Choroid plexus epithelial cell (primary cell): ENCODE measurements around the gene ARL8A.
A peak's percentile ranks its signal among the peaks of the same experiment; 100 is the strongest.
"Not testable (repeated sequence)": the region's sequence is repeated elsewhere in the genome, so short reads cannot be mapped to it uniquely, and the experiment has no call there.

Experiments
- DNase-seq: peaks from one replicate; pipeline ENCODE4 v3.0.0-alpha.2; 2010; ENCODE audit warnings: low read depth
- H3K4me3 ChIP-seq: 2 replicates; pipeline ENCODE4 v1.5.1; 2011; ENCODE audit warnings: low read depth, mild to moderate bottlenecking, control low read depth, low read length, moderate library complexity
- CTCF ChIP-seq: conservative IDR thresholded peaks from 2 replicates; pipeline ENCODE4 v1.5.1; 2011; ENCODE audit warnings: low read depth, mild to moderate bottlenecking, control low read depth, inconsistent platforms, low read length, moderate library complexity

ARL8A gene

GRCh38 chr1:202144402-202145067 is at the start of gene ARL8A:
Gene ARL8A (minus strand): TSS chr1:202144737. CDS start chr1:202144572, 165 bp downstream.
- no peak for TF ChIP-seq CTCF
- H3K4me3 ChIP-seq = peak within 1 kb of the TSS; percentile 82
- DNase-seq = no peak

GRCh38 chr1:202194328-202194648 is 49.8 kb upstream of the ARL8A start:
- TF ChIP-seq CTCF = no peak
- H3K4me3 ChIP-seq = no peak overlapping the region
- no peak for DNase-seq

- H3K4me3 ChIP-seq = no peak within 1 kb of the TSS
- no peak for DNase-seq
Measured at GRCh38 chr1:202193614-202194327, 49.2 kb upstream of the ARL8A start, which contains the start of gene LGR6. Gene LGR6 (plus strand): TSS chr1:202193799. CDS start chr1:202193990, 191 bp downstream.

GRCh38 chr1:202192770-202193613 is 48.5 kb upstream of the ARL8A start:
- TF ChIP-seq CTCF = peak; percentile 88
- H3K4me3 ChIP-seq = no peak overlapping the region
- DNase-seq = peak; percentile 65

More at GRCh38 chr1:202193614-202194327, 49.2 kb upstream of the ARL8A start, which contains the start of gene LGR6:
- TF ChIP-seq CTCF = no peak

GRCh38 chr1:202191391-202191790 is 46.9 kb upstream of the ARL8A start:
- H3K4me3 ChIP-seq, DNase-seq: not testable (repeated sequence)

GRCh38 chr1:202189918-202190715 is 45.6 kb upstream of the ARL8A start:
- peak; percentile 50 for TF ChIP-seq CTCF
- no peak overlapping the region for H3K4me3 ChIP-seq
- DNase-seq = peak; percentile 38
